Measurements from ENCODE around the gene THAP6.
"Not testable (repeated sequence)": the region's sequence is repeated elsewhere in the genome, so short reads cannot be mapped to it uniquely, and the experiment has no call there.

THAP6 gene, protein sequence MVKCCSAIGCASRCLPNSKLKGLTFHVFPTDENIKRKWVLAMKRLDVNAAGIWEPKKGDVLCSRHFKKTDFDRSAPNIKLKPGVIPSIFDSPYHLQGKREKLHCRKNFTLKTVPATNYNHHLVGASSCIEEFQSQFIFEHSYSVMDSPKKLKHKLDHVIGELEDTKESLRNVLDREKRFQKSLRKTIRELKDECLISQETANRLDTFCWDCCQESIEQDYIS

GRCh38 chr4:75514131-75514948, at the start of gene THAP6, which contains the start of gene RCHY1:
TSS of gene THAP6 (plus strand) at chr4:75514473. CDS start at chr4:75515453, 980 bp downstream.
TSS of gene RCHY1 (minus strand) at chr4:75514403. CDS start at chr4:75514286, 117 bp downstream.
- DNase-seq: peak; percentile 90

GRCh38 chr4:75469896-75470295, 44.4 kb upstream of the THAP6 start:
- no peak for DNase-seq

GRCh38 chr4:75470738-75471137, 43.5 kb upstream of the THAP6 start:
- DNase-seq: no peak

GRCh38 chr4:75477201-75477600, 37.1 kb upstream of the THAP6 start:
- DNase-seq: no peak

- no peak for DNase-seq
Measured at GRCh38 chr4:75484190-75484589, 30.1 kb upstream of the THAP6 start.

GRCh38 chr4:75490155-75490554, 24.1 kb upstream of the THAP6 start:
- no peak for DNase-seq

- DNase-seq: no peak
Measured at GRCh38 chr4:75494563-75494962, 19.7 kb upstream of the THAP6 start.

GRCh38 chr4:75495476-75495875, 18.8 kb upstream of the THAP6 start:
- DNase-seq: no peak

DNA sequence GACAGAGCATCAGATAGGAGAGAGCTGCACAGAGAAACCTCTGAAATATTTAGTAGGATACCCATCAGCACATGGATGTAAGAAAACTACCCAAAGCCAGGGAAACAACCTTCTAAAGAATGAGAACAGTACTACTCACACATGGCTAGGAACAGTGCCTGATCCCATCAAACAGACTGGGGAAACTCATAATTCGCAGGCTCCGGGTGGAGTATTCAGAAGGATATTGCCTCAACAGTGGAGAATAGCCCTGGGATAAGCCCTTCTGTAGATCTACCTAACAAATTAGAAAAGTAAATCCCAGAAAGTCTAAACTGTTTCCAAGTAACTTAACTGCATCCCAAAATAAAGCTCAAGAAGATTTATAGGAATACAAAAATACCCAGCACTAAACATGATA, 17.9 kb upstream of the THAP6 start:
- DNase-seq: no peak

GRCh38 chr4:75497133-75497532, 17.1 kb upstream of the THAP6 start:
- no peak for DNase-seq

DNA sequence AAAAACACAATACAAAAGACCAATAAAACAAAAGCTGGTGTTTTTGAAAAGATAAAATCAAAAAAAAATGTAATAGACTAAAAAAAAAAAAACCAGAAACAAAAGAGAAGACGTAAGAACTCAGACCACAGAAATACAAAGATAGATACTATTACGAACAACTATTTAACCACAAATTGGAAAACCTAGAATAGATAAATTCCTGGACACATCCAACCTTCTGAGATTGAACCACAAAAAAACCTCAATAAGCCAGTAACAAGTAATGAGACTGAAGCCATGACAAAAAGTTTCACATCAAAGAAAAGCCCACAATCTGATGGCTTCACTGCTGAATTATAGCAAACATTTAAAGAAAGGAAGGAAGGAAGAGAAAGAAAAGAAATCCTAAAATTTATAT, 16.2 kb upstream of the THAP6 start:
- no peak for DNase-seq

- no peak for DNase-seq
Measured at GRCh38 chr4:75499900-75500299, 14.4 kb upstream of the THAP6 start.

GRCh38 chr4:75502671-75503070, 11.6 kb upstream of the THAP6 start:
- no peak for DNase-seq

- no peak for DNase-seq
Measured at GRCh38 chr4:75505630-75506029, 8.6 kb upstream of the THAP6 start.

- not testable (repeated sequence) for DNase-seq
Measured at GRCh38 chr4:75509592-75509991, 4.7 kb upstream of the THAP6 start.

GRCh38 chr4:75511841-75512240, 2.4 kb upstream of the THAP6 start:
- DNase-seq: no peak

- DNase-seq: peak; percentile 20
Measured at GRCh38 chr4:75512386-75513211, 1.7 kb upstream of the THAP6 start.

DNA sequence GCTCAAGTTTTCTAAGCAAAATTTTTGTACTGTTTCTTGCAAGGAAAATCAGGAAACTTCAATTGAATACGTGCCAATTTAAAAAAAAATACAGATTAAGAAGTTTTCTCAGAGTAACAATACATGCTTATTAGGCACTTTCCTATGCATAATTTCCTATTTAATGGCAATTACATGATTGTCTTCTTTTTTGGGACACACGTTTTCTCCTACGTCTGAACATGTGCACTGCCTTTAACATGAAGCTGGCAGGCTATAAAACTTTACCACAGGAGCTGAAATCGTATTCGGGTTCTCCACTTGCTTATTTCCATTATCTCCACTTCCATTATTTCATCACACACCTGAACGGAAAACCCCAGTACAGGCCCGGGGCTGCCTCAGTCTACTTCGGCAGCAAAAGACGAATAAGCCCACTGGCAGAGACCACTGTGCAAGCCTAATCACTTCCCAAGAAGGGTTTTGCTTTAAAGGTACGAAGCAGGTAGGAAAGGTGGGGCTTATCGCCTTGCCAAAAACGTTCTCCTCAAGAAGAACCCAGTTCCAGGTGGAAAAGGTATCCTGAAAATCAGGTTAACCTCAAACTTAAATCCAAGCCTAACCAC, 645 bp upstream of the THAP6 start:
- no peak for DNase-seq

DNA sequence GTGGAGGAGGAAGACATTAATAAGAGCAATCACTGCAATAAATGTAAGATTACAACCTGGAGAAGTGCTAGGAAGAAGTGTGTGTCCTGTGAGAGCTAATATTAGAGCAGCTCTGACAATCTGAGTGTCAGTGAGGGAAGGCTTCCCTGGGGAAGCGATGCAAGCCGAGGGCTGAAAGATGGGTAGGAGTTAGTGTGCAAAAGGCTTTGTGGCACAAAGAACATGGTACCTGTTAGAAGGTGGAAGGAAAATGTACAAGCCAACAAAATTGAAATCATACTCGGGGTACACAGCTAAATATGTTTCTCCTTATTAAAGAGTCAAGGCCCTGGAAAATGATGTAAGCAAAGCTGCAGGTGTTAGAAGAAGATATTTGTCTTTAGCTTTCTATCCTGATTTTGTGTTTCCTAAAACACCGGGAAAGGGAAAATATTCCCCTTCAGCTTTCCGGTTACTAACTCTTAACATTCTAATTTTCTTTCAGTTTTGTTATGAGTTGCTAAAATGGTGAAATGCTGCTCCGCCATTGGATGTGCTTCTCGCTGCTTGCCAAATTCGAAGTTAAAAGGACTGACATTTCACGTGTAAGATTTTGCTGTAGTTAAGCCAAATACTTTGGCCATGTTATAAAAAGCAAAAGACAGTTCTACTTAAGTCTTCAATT, 808 bp downstream of the THAP6 start:
- peak; percentile 50 for DNase-seq

- DNase-seq: no peak
Measured at GRCh38 chr4:75516144-75516543, 1.9 kb downstream of the THAP6 start.

GRCh38 chr4:75519452-75519851, 5.2 kb downstream of the THAP6 start:
- DNase-seq: not testable (repeated sequence)

DNA sequence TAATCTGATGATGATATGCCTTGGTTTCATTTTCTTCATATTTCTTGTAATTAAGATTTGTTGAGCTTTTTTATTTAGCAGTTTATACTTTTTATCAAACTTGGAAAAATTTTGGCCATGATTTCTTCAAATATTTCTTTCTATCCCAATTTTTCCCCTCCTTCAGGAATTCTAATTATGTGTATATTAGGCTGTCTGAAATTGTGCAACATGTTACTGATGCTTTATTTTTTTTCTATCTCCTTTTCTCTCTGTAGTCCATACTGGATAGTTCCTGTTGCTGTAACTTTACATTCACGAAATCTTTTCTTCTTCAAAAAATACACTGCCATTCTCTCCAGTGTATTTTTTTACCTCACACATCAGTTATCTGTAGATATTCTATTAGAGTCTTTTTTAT, 10.8 kb downstream of the THAP6 start:
- DNase-seq: no peak
